Ishikawa (cell line): Measurements from ENCODE around the gene MED15.

Experiments
- CEBPB ChIP-seq: IDR thresholded peaks from 2 replicates; pipeline ENCODE4 v1.6.1; 2012
- EGR1 ChIP-seq: IDR thresholded peaks from 2 replicates; pipeline ENCODE4 v1.6.1; 2012
- EP300 ChIP-seq: IDR thresholded peaks from 2 replicates; pipeline ENCODE4 v1.6.1; 2012; ENCODE audit warnings: borderline replicate concordance
- FOXM1 ChIP-seq: IDR thresholded peaks from 2 replicates; pipeline ENCODE4 v1.6.1; 2012; ENCODE audit warnings: low read depth, borderline replicate concordance
- MAX ChIP-seq: IDR thresholded peaks from 2 replicates; pipeline ENCODE4 v1.6.1; 2012
- NFIC ChIP-seq: IDR thresholded peaks from 2 replicates; pipeline ENCODE4 v1.6.1; 2012
- RAD21 ChIP-seq: IDR thresholded peaks from 2 replicates; pipeline ENCODE4 v1.6.1; 2012; ENCODE audit warnings: low read depth
- REST ChIP-seq: IDR thresholded peaks from 2 replicates; pipeline ENCODE4 v1.6.1; 2012; ENCODE audit warnings: low read depth, mild to moderate bottlenecking
- TAF1 ChIP-seq: IDR thresholded peaks from 2 replicates; pipeline ENCODE4 v1.6.1; 2012; ENCODE audit warnings: low read depth, mild to moderate bottlenecking
- TCF12 ChIP-seq: IDR thresholded peaks from 2 replicates; pipeline ENCODE4 v1.6.1; 2012; ENCODE audit warnings: low read depth
- TEAD4 ChIP-seq: IDR thresholded peaks from 2 replicates; pipeline ENCODE4 v1.6.1; 2012
- USF1 ChIP-seq: IDR thresholded peaks from 2 replicates; pipeline ENCODE4 v1.6.1; 2012
- YY1 ChIP-seq: IDR thresholded peaks from 2 replicates; pipeline ENCODE4 v1.6.1; 2012; ENCODE audit warnings: low read depth
- ZBTB7A ChIP-seq: IDR thresholded peaks from 2 replicates; pipeline ENCODE4 v1.6.1; 2012; ENCODE audit warnings: low read depth

MED15 gene

GRCh38 chr22:20508067-20508755, 801 bp downstream of the MED15 start:
- 0 out of 2 replicates have a peak, but pooled peaks have one; percentile 3 for TF ChIP-seq ZBTB7A

- TF ChIP-seq USF1 (no peak), TAF1 (no peak), TCF12 (no peak), FOXM1 (no peak), NFIC (no peak), RAD21 (no peak), TEAD4 (no peak), REST (no peak)
Observed at GRCh38 chr22:20508815-20509271, 1.4 kb downstream of the MED15 start.

- TF ChIP-seq CEBPB (peak; percentile 77), NFIC (no peak), TEAD4 (no peak), EP300 (no peak)
Observed at GRCh38 chr22:20509344-20510047, 2.1 kb downstream of the MED15 start.

GRCh38 chr22:20510811-20511577, 3.6 kb downstream of the MED15 start:
- TF ChIP-seq TCF12 (no peak), RAD21 (no peak), REST (no peak), YY1 (no peak), TAF1 (no peak), MAX (no peak), ZBTB7A (no peak), CEBPB (no peak), EP300 (no peak), USF1 (no peak), EGR1 (no peak), NFIC (no peak), FOXM1 (no peak)

- TF ChIP-seq TAF1 (no peak), ZBTB7A (no peak), FOXM1 (no peak), CEBPB (no peak), REST (no peak), EGR1 (no peak), YY1 (no peak), TCF12 (no peak), USF1 (no peak)
Observed at GRCh38 chr22:20511578-20512229, 4.3 kb downstream of the MED15 start.
